T-helper 17 cell (primary cell): ENCODE measurements around the gene ABCC5. TPM values are rescaled to one million over a fixed set of nuclear protein-coding genes. Genes with fewer than 3 reads are reported as not detected.

ENCODE experiments used
- ATAC-seq: fragments of 150-1000 bp; cut with Tn5 transposase; 2 replicates; pipeline ENCODE4 v1.10.0; 2021; ENCODE audit warnings: mild to moderate bottlenecking, moderate library complexity
- DNase-seq, 3 donors: peaks; one replicate each; pipeline versions ENCODE4 v3.0.0 to v3.0.0-alpha.2; 2020 to 2021
- H3K9me3 ChIP-seq: one replicate; pipeline ENCODE4 v1.7.0; 2013; ENCODE audit warnings: low read length, mild to moderate bottlenecking; ENCODE audit not compliant: control insufficient read depth, poor library complexity, severe bottlenecking
- H3K27ac Mint-ChIP-seq: one replicate; pipeline ENCODE4 v1.8.0; 2022; ENCODE audit warnings: mild to moderate bottlenecking, moderate library complexity, mixed read lengths
- H3K27me3 Mint-ChIP-seq: one replicate; pipeline ENCODE4 v1.8.0; 2022; ENCODE audit warnings: mixed read lengths
- H3K36me3 Mint-ChIP-seq: one replicate; pipeline ENCODE4 v1.8.0; 2022; ENCODE audit warnings: low read depth, mixed read lengths
- H3K4me1 Mint-ChIP-seq: one replicate; pipeline ENCODE4 v1.8.0; 2022; ENCODE audit warnings: mild to moderate bottlenecking, mixed read lengths
- H3K4me3 Mint-ChIP-seq: one replicate; pipeline ENCODE4 v1.8.0; 2022; ENCODE audit warnings: mild to moderate bottlenecking, moderate library complexity, mixed read lengths
- total RNA-seq, 4 donors: library from RNA in 2 of 4; stranded (reverse) in 2 of 4; gene quantifications; one replicate each; pipeline ENCODE4 v1.2.3 and lab custom pipeline; 2022 to 2026

ABCC5 gene
- total RNA-seq, 2 donors from 2014 or later = 17.5 to 17.6 TPM

GRCh38 chr3:183921096-183921495 is 96.6 kb downstream of the ABCC5 start:
- H3K4me1 Mint-ChIP-seq = peaks cover 4% of the 10 kb centered on the region
- H3K27ac Mint-ChIP-seq = no peak overlapping the region
- peaks cover 8% of the 10 kb centered on the region for H3K36me3 Mint-ChIP-seq
- no peak for DNase-seq
- no peak for ATAC-seq
- H3K27me3 Mint-ChIP-seq = no peaks in the 10 kb centered on the region
- no peak overlapping the region for H3K4me3 Mint-ChIP-seq
- no peaks in the 10 kb centered on the region for H3K9me3 ChIP-seq

DNA sequence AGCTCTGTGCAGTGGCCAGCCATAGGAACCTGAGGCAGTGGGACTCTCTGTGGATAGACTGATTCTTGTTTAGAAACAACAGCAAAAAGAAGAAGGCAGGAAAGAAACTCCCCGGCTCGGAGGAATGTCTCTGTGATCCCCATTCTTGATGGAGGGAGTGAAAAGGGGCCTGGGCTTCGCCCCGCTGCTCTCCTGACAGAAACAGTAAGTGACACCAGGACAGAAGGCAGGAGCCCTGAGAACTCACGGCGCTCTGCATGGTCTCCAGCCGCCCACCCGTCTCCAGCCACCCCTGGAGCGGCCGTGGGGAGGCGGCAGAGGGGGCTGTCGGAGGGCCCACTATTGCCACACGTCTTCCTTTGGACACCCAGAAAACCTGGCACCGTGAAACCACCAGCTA is 97.3 kb downstream of the ABCC5 start:
- Mint-ChIP-seq H3K36me3 (peaks cover 8% of the 10 kb centered on the region), H3K4me3 (no peak overlapping the region), H3K4me1 (peaks cover 4% of the 10 kb centered on the region), H3K27ac (no peak overlapping the region), H3K27me3 (no peaks in the 10 kb centered on the region)
- ATAC-seq (no peak), DNase-seq (no peak)
- no peaks in the 10 kb centered on the region for H3K9me3 ChIP-seq

GRCh38 chr3:183918178-183918577 is 99.5 kb downstream of the ABCC5 start:
- H3K27ac Mint-ChIP-seq = no peak overlapping the region
- H3K9me3 ChIP-seq = no peaks in the 10 kb centered on the region
- H3K4me1 Mint-ChIP-seq = no peaks in the 10 kb centered on the region
- no peaks in the 10 kb centered on the region for H3K27me3 Mint-ChIP-seq
- no peak overlapping the region for H3K4me3 Mint-ChIP-seq
- no peaks in the 10 kb centered on the region for H3K36me3 Mint-ChIP-seq
- DNase-seq = no peak
- ATAC-seq = no peak

- ATAC-seq (no peak), DNase-seq (no peak)
- peak overlapping the region; percentile 54 for H3K27ac Mint-ChIP-seq
- no peaks in the 10 kb centered on the region for H3K4me1 Mint-ChIP-seq
- no peak overlapping the region for H3K4me3 Mint-ChIP-seq
- no peaks in the 10 kb centered on the region for H3K36me3 Mint-ChIP-seq
- H3K9me3 ChIP-seq = no peaks in the 10 kb centered on the region
- no peaks in the 10 kb centered on the region for H3K27me3 Mint-ChIP-seq
Observed at GRCh38 chr3:183917776-183918175, 99.9 kb downstream of the ABCC5 start.

- DNase-seq (no peak), ATAC-seq (no peak)
- H3K9me3 ChIP-seq = no peaks in the 10 kb centered on the region
- H3K36me3 Mint-ChIP-seq = no peaks in the 10 kb centered on the region
- H3K27me3 Mint-ChIP-seq = peaks cover 8% of the 10 kb centered on the region
- no peak overlapping the region for H3K4me3 Mint-ChIP-seq
- no peak overlapping the region for H3K27ac Mint-ChIP-seq
- peaks cover 4% of the 10 kb centered on the region for H3K4me1 Mint-ChIP-seq
Observed at GRCh38 chr3:183914856-183915255, 102.8 kb downstream of the ABCC5 start.

DNA sequence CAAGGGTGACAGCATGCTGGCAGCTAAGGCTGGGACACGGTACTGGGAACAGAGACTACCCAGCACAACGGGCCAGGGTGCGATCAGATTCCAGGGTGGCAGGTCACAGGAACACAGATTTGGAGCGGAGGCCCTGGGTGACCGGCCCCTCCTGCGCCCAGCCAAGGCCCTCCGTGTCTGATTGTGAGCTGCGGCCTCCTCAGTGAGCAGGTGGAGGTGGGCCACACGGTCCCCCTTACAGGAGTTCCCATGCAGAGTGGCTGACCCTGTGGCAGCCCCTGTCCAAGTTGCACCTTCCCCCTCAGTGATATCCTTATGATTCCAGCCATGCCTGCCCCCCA is 104.1 kb downstream of the ABCC5 start:
- Mint-ChIP-seq H3K27me3 (peaks cover 8% of the 10 kb centered on the region), H3K4me3 (no peak overlapping the region), H3K4me1 (peaks cover 4% of the 10 kb centered on the region), H3K27ac (peak overlapping the region; percentile 75), H3K36me3 (no peaks in the 10 kb centered on the region)
- ATAC-seq (no peak), DNase-seq (no peak)
- no peaks in the 10 kb centered on the region for H3K9me3 ChIP-seq

GRCh38 chr3:183912895-183913579 is 104.6 kb downstream of the ABCC5 start:
- ATAC-seq (no peak), DNase-seq (no peak)
- Mint-ChIP-seq H3K36me3 (no peaks in the 10 kb centered on the region), H3K27me3 (peaks cover 8% of the 10 kb centered on the region), H3K27ac (peak overlapping the region; percentile 75), H3K4me3 (no peak overlapping the region), H3K4me1 (peaks cover 4% of the 10 kb centered on the region)
- H3K9me3 ChIP-seq = no peaks in the 10 kb centered on the region

DNA sequence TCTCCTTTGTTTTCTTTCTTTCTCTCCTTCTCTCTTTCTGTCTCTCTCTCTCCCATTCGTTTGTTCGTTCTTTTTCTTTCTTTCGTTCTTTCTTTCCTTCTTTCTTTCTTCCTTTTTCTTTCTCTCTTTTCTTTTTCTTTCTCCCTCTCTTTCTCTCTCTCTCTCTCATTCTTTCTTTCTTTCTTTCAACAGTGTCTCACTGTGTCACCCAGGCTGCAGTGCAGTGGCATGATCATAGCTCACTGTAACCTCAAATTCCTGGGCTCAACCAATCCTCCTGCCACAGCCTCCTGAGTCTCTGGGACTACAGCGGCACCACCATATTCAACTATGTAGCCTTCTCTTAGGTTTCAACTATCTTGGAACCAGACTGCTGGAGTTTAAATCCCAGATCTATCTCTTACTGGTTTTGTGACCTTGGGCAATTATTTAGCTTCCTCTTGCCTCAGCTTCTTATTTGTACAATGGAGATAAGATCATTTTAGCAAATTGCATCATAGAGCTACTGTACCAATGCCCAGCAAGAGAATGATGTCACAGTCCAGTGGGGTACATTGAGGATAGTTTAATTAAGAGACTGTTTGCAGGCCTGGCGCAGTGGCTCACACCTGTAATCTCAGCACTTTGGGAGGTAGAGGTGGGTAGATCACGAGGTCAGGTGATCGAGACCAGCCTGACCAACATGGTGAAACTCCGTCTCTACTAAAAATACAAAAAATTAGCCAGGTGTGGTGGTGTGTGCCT is 105.7 kb downstream of the ABCC5 start:
- peaks cover 4% of the 10 kb centered on the region for H3K4me1 Mint-ChIP-seq
- peak overlapping the region; percentile 41 for H3K27ac Mint-ChIP-seq
- DNase-seq (no peak), ATAC-seq (no peak)
- H3K9me3 ChIP-seq = no peaks in the 10 kb centered on the region
- H3K27me3 Mint-ChIP-seq = peaks cover 8% of the 10 kb centered on the region
- H3K4me3 Mint-ChIP-seq = no peak overlapping the region
- H3K36me3 Mint-ChIP-seq = no peaks in the 10 kb centered on the region

DNA sequence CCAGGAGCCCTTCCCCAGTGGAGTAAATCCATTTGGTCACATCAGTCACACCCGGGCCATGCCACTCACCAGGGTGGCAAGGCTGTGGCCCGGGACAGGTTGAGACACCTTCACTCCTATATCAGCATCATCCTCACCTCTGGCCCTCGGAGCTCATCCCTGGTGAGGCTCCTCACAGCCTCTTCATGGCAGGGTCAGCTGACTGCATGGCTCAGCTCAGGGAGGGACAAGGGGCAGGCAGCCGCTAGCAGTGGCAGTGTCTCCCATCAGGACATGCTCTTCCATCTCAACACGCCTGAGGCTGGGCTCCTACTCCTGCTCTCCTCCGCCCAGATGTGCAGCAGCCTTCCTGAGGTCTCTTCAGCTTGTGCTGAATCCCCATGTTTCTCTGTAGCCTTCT is 106.6 kb downstream of the ABCC5 start:
- H3K36me3 Mint-ChIP-seq = no peaks in the 10 kb centered on the region

GRCh38 chr3:183909030-183909600 is 108.6 kb downstream of the ABCC5 start:
- DNase-seq = no peak
- Mint-ChIP-seq H3K27ac (no peak overlapping the region), H3K4me3 (no peak overlapping the region), H3K4me1 (peaks cover 4% of the 10 kb centered on the region), H3K36me3 (no peaks in the 10 kb centered on the region), H3K27me3 (peaks cover 8% of the 10 kb centered on the region)
- H3K9me3 ChIP-seq = no peaks in the 10 kb centered on the region
- no peak for ATAC-seq

More for the DNA sequence above, 106.6 kb downstream of the ABCC5 start:
- no peaks in the 10 kb centered on the region for H3K9me3 ChIP-seq
- ATAC-seq = no peak
- Mint-ChIP-seq H3K4me1 (peaks cover 4% of the 10 kb centered on the region), H3K27ac (no peak overlapping the region), H3K4me3 (no peak overlapping the region), H3K27me3 (peaks cover 8% of the 10 kb centered on the region)
- DNase-seq = no peak

GRCh38 chr3:183907911-183908331 is 109.8 kb downstream of the ABCC5 start:
- ATAC-seq (no peak), DNase-seq (no peak)
- Mint-ChIP-seq H3K4me1 (peaks cover 4% of the 10 kb centered on the region), H3K27me3 (peaks cover 8% of the 10 kb centered on the region), H3K4me3 (no peak overlapping the region), H3K27ac (no peak overlapping the region), H3K36me3 (no peaks in the 10 kb centered on the region)
- H3K9me3 ChIP-seq = no peaks in the 10 kb centered on the region

DNA sequence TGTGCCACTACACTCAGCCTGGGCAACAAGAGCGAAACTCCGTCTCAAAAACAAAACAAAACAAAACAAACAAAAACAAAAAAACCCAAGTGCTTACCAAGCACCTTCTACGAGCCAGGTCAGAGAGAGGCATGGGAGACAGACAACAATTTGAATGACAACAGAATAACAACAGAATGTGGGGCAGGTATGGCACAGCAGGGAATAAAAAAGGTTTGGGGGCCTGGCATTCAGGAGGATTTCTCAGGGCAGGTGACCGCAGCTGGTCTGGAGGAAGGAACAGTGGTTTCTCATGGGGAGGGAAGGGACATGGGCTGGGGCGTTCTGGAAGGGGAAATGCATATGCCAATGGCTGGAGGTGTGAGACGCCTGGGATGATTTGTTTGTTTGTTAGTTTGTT is 110.5 kb downstream of the ABCC5 start:
- ATAC-seq = no peak
- no peaks in the 10 kb centered on the region for H3K36me3 Mint-ChIP-seq
- H3K4me3 Mint-ChIP-seq = no peak overlapping the region
- H3K9me3 ChIP-seq = no peaks in the 10 kb centered on the region
- peaks cover 8% of the 10 kb centered on the region for H3K27me3 Mint-ChIP-seq
- H3K27ac Mint-ChIP-seq = no peak overlapping the region
- peaks cover 4% of the 10 kb centered on the region for H3K4me1 Mint-ChIP-seq
- DNase-seq = no peak

- Mint-ChIP-seq H3K27ac (no peak overlapping the region), H3K4me3 (no peak overlapping the region), H3K27me3 (peaks cover 4% of the 10 kb centered on the region), H3K36me3 (no peaks in the 10 kb centered on the region), H3K4me1 (no peaks in the 10 kb centered on the region)
- ATAC-seq (no peak), DNase-seq (no peak)
- no peaks in the 10 kb centered on the region for H3K9me3 ChIP-seq
Observed at GRCh38 chr3:183906234-183906921, 111.3 kb downstream of the ABCC5 start.
